Measurements from ENCODE around the gene PITPNC1. TPM values are rescaled to one million over a fixed set of nuclear protein-coding genes. Genes with fewer than 3 reads are reported as not detected.

PITPNC1 gene
- total RNA-seq, 1 donor from 2014 or later, result 28.7 TPM

- Histone ChIP-seq H3K36me3 (ENCODE audit: control insufficient read depth, insufficient read depth, low read length) (peaks cover 5% of the 10 kb centered on the region), H3K4me3 (ENCODE audit: low read depth, low read length) (no peak overlapping the region), H3K27me3 (ENCODE audit: control insufficient read depth, insufficient read depth, low read length) (no peaks in the 10 kb centered on the region)
- FAIRE-seq (no peak), DNase-seq (ENCODE audit: low read depth) (no peak)
- TF ChIP-seq CTCF (IDR thresholded peaks at IDR 0.05; ENCODE audit: insufficient read depth, low read length, severe bottlenecking), result no peak
Observed at GRCh38 chr17:67343237-67343636, 33.8 kb upstream of the PITPNC1 start.

- Histone ChIP-seq H3K27me3 (ENCODE audit: control insufficient read depth, insufficient read depth, low read length) (no peaks in the 10 kb centered on the region), H3K36me3 (ENCODE audit: control insufficient read depth, insufficient read depth, low read length) (peaks cover 7% of the 10 kb centered on the region), H3K4me3 (ENCODE audit: low read depth, low read length) (no peak overlapping the region)
- FAIRE-seq (no peak), DNase-seq (ENCODE audit: low read depth) (no peak)
- TF ChIP-seq CTCF (IDR thresholded peaks at IDR 0.05; ENCODE audit: insufficient read depth, low read length, severe bottlenecking), result no peak
Observed at GRCh38 chr17:67347826-67348225, 29.3 kb upstream of the PITPNC1 start.

GRCh38 chr17:67349420-67349819 lies 27.7 kb upstream of the PITPNC1 start:
- no peak for TF ChIP-seq CTCF (IDR thresholded peaks at IDR 0.05; ENCODE audit: insufficient read depth, low read length, severe bottlenecking)
- FAIRE-seq, result no peak

GRCh38 chr17:67353161-67353560 lies 23.9 kb upstream of the PITPNC1 start:
- no peak for TF ChIP-seq CTCF (IDR thresholded peaks at IDR 0.05; ENCODE audit: insufficient read depth, low read length, severe bottlenecking)
- FAIRE-seq (no peak), DNase-seq (ENCODE audit: low read depth) (no peak)
- Histone ChIP-seq H3K27me3 (ENCODE audit: control insufficient read depth, insufficient read depth, low read length) (no peaks in the 10 kb centered on the region), H3K4me3 (ENCODE audit: low read depth, low read length) (no peak overlapping the region), H3K36me3 (ENCODE audit: control insufficient read depth, insufficient read depth, low read length) (peaks cover 8% of the 10 kb centered on the region)

More at GRCh38 chr17:67349420-67349819, 27.7 kb upstream of the PITPNC1 start:
- Histone ChIP-seq H3K4me3 (ENCODE audit: low read depth, low read length) (no peak overlapping the region), H3K27me3 (ENCODE audit: control insufficient read depth, insufficient read depth, low read length) (no peaks in the 10 kb centered on the region), H3K36me3 (ENCODE audit: control insufficient read depth, insufficient read depth, low read length) (peaks cover 5% of the 10 kb centered on the region)
- no peak for DNase-seq (ENCODE audit: low read depth)

GRCh38 chr17:67353929-67354574 lies 23.0 kb upstream of the PITPNC1 start:
- TF ChIP-seq CTCF (IDR thresholded peaks at IDR 0.05; ENCODE audit: insufficient read depth, low read length, severe bottlenecking), result no peak
- Histone ChIP-seq H3K4me3 (ENCODE audit: low read depth, low read length) (no peak overlapping the region), H3K27me3 (ENCODE audit: control insufficient read depth, insufficient read depth, low read length) (no peaks in the 10 kb centered on the region), H3K36me3 (ENCODE audit: control insufficient read depth, insufficient read depth, low read length) (peaks cover 8% of the 10 kb centered on the region)
- DNase-seq (ENCODE audit: low read depth), result no peak
- FAIRE-seq, result no peak

- no peak for TF ChIP-seq CTCF (IDR thresholded peaks at IDR 0.05; ENCODE audit: insufficient read depth, low read length, severe bottlenecking)
Observed at GRCh38 chr17:67358612-67359011, 18.5 kb upstream of the PITPNC1 start.

More at GRCh38 chr17:67358612-67359011, 18.5 kb upstream of the PITPNC1 start:
- H3K36me3 ChIP-seq (ENCODE audit: control insufficient read depth, insufficient read depth, low read length), result peaks cover 3% of the 10 kb centered on the region
- no peaks in the 10 kb centered on the region for H3K27me3 ChIP-seq (ENCODE audit: control insufficient read depth, insufficient read depth, low read length)
- FAIRE-seq (no peak), DNase-seq (ENCODE audit: low read depth) (no peak)
- no peak overlapping the region for H3K4me3 ChIP-seq (ENCODE audit: low read depth, low read length)
